HEK293 (cell line): Measurements from ENCODE around the gene NNT.
"Not testable (repeated sequence)": the region's sequence is repeated elsewhere in the genome, so short reads cannot be mapped to it uniquely, and the experiment has no call there.

Experiments used
- CTCF ChIA-PET: fragments of 350-600 bp; formaldehyde crosslinking; extraction: SDS; loops from one replicate; lab custom pipeline; 2021; ENCODE audit warnings: antibody characterized with exemption; lab: Yijun Ruan, JAX
- POLR2A ChIA-PET: fragments of 300-600 bp; formaldehyde crosslinking; extraction: SDS; loops from one replicate; lab custom pipeline; 2020; ENCODE audit warnings: antibody characterized with exemption, inconsistent platforms; lab: Yijun Ruan, JAX
- H3K27ac ChIP-seq: fragments of 200-500 bp; sonication (Bioruptor generic); 2 replicates; pipeline ENCODE4 v1.5.1; 2014; ENCODE audit warnings: low read depth, low read length, control low read depth, inconsistent platforms; ENCODE audit errors: extremely low read depth
- H3K36me3 ChIP-seq, 2 experiments: fragments of 200-500 bp in 1 of 2; sonication (Bioruptor generic) in 1 of 2; 1 replicate in 1 of 2; 2 replicates in 1 of 2; pipeline ENCODE4 v1.5.1; 2014 to 2017; ENCODE audit warnings: inconsistent platforms in 2 of 2, low read length in 2 of 2; ENCODE audit not compliant: control insufficient read depth in 2 of 2, insufficient read depth in 1 of 2
- H3K4me1 ChIP-seq: fragments of 200-500 bp; sonication (Bioruptor generic); 2 replicates; pipeline ENCODE4 v1.5.1; 2014; ENCODE audit warnings: mild to moderate bottlenecking, low read length, inconsistent platforms; ENCODE audit not compliant: control insufficient read depth, insufficient read depth
- H3K4me3 ChIP-seq: 2 replicates; pipeline ENCODE4 v1.5.1; 2011; ENCODE audit warnings: low read depth, mild to moderate bottlenecking, control low read depth, low read length, moderate library complexity
- H3K9me3 ChIP-seq: fragments of 200-500 bp; sonication (Bioruptor generic); 2 replicates; pipeline ENCODE4 v1.5.1; 2014; ENCODE audit warnings: low read depth, low read length, inconsistent platforms; ENCODE audit not compliant: control insufficient read depth, insufficient read depth
- BCL11B ChIP-seq: fragments of 450-650 bp; formaldehyde crosslinking; IDR thresholded peaks from 2 replicates; pipeline ENCODE4 v1.5.1; 2016; ENCODE audit warnings: low read depth, missing biosample characterization, missing genetic modification characterization
- GLI2 ChIP-seq: fragments of 450-650 bp; formaldehyde crosslinking; IDR thresholded peaks from 2 replicates; pipeline ENCODE4; 2017; ENCODE audit warnings: missing biosample characterization, missing genetic modification characterization, low read depth, borderline replicate concordance
- KLF17 ChIP-seq: fragments of 450-650 bp; formaldehyde crosslinking; IDR thresholded peaks from 2 replicates; pipeline ENCODE4 v1.5.1; 2016; ENCODE audit warnings: missing biosample characterization, missing genetic modification characterization
- MYNN ChIP-seq: fragments of 450-650 bp; formaldehyde crosslinking; IDR thresholded peaks from 2 replicates; pipeline ENCODE4 v1.5.1; 2016; ENCODE audit warnings: missing biosample characterization, missing genetic modification characterization, borderline replicate concordance
- REPIN1 ChIP-seq: fragments of 450-650 bp; formaldehyde crosslinking; IDR thresholded peaks from 2 replicates; pipeline ENCODE4 v1.5.1; 2017; ENCODE audit warnings: missing biosample characterization, missing genetic modification characterization, low read depth
- SETDB1 ChIP-seq: IDR thresholded peaks from one replicate; pipeline ENCODE4 v1.6.1; 2017; ENCODE audit warnings: mild to moderate bottlenecking, low read length, moderate library complexity, mixed read lengths; ENCODE audit not compliant: insufficient read length
- SP2 ChIP-seq: fragments of 450-650 bp; formaldehyde crosslinking; IDR thresholded peaks from 2 replicates; pipeline ENCODE4 v1.5.1; 2016; ENCODE audit warnings: missing biosample characterization, missing genetic modification characterization
- ZBTB44 ChIP-seq: fragments of 450-650 bp; IDR thresholded peaks from 2 replicates; pipeline ENCODE4 v1.5.1; 2018; ENCODE audit warnings: missing biosample characterization, mild to moderate bottlenecking, missing genetic modification characterization
- ZBTB48 ChIP-seq: fragments of 450-650 bp; formaldehyde crosslinking; IDR thresholded peaks from 2 replicates; pipeline ENCODE4 v1.5.1; 2016; ENCODE audit warnings: missing biosample characterization, missing genetic modification characterization
- ZNF114 ChIP-seq: fragments of 450-650 bp; formaldehyde crosslinking; IDR thresholded peaks from 2 replicates; pipeline ENCODE4 v1.5.0; 2017; ENCODE audit warnings: missing biosample characterization, missing genetic modification characterization
- ZNF148 ChIP-seq: fragments of 450-650 bp; formaldehyde crosslinking; IDR thresholded peaks from 2 replicates; pipeline ENCODE4 v1.5.0; 2017; ENCODE audit warnings: missing biosample characterization, missing genetic modification characterization, borderline replicate concordance
- ZNF175 ChIP-seq: fragments of 450-650 bp; formaldehyde crosslinking; IDR thresholded peaks from 2 replicates; pipeline ENCODE4 v1.5.1; 2016; ENCODE audit warnings: missing biosample characterization, missing genetic modification characterization
- ZNF184 ChIP-seq: fragments of 450-650 bp; IDR thresholded peaks from 2 replicates; pipeline ENCODE4 v1.5.1; 2018; ENCODE audit warnings: missing biosample characterization, mild to moderate bottlenecking, missing genetic modification characterization
- ZNF19 ChIP-seq: fragments of 450-650 bp; formaldehyde crosslinking; IDR thresholded peaks from 2 replicates; pipeline ENCODE4; 2016; ENCODE audit warnings: missing biosample characterization, missing genetic modification characterization, low read depth
- ZNF214 ChIP-seq: fragments of 450-650 bp; formaldehyde crosslinking; IDR thresholded peaks from 2 replicates; pipeline ENCODE4 v1.5.1; 2017; ENCODE audit warnings: missing biosample characterization, mild to moderate bottlenecking, missing genetic modification characterization, borderline replicate concordance
- ZNF223 ChIP-seq: fragments of 450-650 bp; formaldehyde crosslinking; IDR thresholded peaks from 2 replicates; pipeline ENCODE4 v1.5.1; 2016; ENCODE audit warnings: missing biosample characterization, missing genetic modification characterization
- ZNF311 ChIP-seq: fragments of 450-650 bp; formaldehyde crosslinking; IDR thresholded peaks from 2 replicates; pipeline ENCODE4 v1.5.1; 2017; ENCODE audit warnings: missing biosample characterization, missing genetic modification characterization, borderline replicate concordance
- ZNF354C ChIP-seq: fragments of 450-650 bp; formaldehyde crosslinking; IDR thresholded peaks from 2 replicates; pipeline ENCODE4 v1.5.1; 2016; ENCODE audit warnings: missing biosample characterization, missing genetic modification characterization, low read depth, borderline replicate concordance
- ZNF449 ChIP-seq: fragments of 450-650 bp; formaldehyde crosslinking; IDR thresholded peaks from 2 replicates; pipeline ENCODE4 v1.5.1; 2017; ENCODE audit warnings: missing biosample characterization, mild to moderate bottlenecking, missing genetic modification characterization, moderate library complexity
- ZNF610 ChIP-seq: fragments of 450-650 bp; formaldehyde crosslinking; IDR thresholded peaks from 2 replicates; pipeline ENCODE4 v1.5.1; 2016; ENCODE audit warnings: missing biosample characterization, missing genetic modification characterization, borderline replicate concordance
- ZNF785 ChIP-seq: fragments of 450-650 bp; formaldehyde crosslinking; IDR thresholded peaks from 2 replicates; pipeline ENCODE4 v1.5.1; 2016; ENCODE audit warnings: missing biosample characterization, missing genetic modification characterization
- TF ChIP-seq, protein P1 (sequence below): fragments of 450-650 bp; formaldehyde crosslinking; IDR thresholded peaks from 2 replicates; pipeline ENCODE4 v1.5.1; 2017; ENCODE audit warnings: missing biosample characterization, missing genetic modification characterization
- TF ChIP-seq, protein P2 (sequence below): fragments of 450-650 bp; formaldehyde crosslinking; IDR thresholded peaks from 2 replicates; pipeline ENCODE4 v1.5.1; 2016; ENCODE audit warnings: missing biosample characterization, missing genetic modification characterization

The NNT gene

GRCh38 chr5:43694027-43694426 is 91.0 kb downstream of the NNT start (continued):
- TF ChIP-seq ZNF785 (tag by site-specific recombination), result no peak
- TF ChIP-seq, protein P1, sequence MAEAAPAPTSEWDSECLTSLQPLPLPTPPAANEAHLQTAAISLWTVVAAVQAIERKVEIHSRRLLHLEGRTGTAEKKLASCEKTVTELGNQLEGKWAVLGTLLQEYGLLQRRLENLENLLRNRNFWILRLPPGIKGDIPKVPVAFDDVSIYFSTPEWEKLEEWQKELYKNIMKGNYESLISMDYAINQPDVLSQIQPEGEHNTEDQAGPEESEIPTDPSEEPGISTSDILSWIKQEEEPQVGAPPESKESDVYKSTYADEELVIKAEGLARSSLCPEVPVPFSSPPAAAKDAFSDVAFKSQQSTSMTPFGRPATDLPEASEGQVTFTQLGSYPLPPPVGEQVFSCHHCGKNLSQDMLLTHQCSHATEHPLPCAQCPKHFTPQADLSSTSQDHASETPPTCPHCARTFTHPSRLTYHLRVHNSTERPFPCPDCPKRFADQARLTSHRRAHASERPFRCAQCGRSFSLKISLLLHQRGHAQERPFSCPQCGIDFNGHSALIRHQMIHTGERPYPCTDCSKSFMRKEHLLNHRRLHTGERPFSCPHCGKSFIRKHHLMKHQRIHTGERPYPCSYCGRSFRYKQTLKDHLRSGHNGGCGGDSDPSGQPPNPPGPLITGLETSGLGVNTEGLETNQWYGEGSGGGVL (tag by site-specific recombination), result no peak
- no peak for TF ChIP-seq MYNN
- TF ChIP-seq ZBTB44 (tag by site-specific recombination), result no peak
- TF ChIP-seq ZNF354C (tag by site-specific recombination), result no peak
- no peak for TF ChIP-seq KLF17
- no peak for TF ChIP-seq ZNF19 (tag by site-specific recombination)
- TF ChIP-seq ZNF223, result no peak
- no peak for TF ChIP-seq REPIN1
- TF ChIP-seq ZNF449, result no peak
- no peak for TF ChIP-seq GLI2 (tag by site-specific recombination)

GRCh38 chr5:43696444-43696843 is 93.5 kb downstream of the NNT start:
- H3K9me3 ChIP-seq, H3K27ac ChIP-seq, POLR2A ChIA-PET, CTCF ChIA-PET, H3K36me3 ChIP-seq, H3K4me1 ChIP-seq: not testable (repeated sequence)
- peak; percentile 10 for TF ChIP-seq SETDB1
- TF ChIP-seq, all 188 proteins: peak for 1; not testable (repeated sequence) for 187
- H3K4me3 ChIP-seq, result not testable (repeated sequence)

DNA sequence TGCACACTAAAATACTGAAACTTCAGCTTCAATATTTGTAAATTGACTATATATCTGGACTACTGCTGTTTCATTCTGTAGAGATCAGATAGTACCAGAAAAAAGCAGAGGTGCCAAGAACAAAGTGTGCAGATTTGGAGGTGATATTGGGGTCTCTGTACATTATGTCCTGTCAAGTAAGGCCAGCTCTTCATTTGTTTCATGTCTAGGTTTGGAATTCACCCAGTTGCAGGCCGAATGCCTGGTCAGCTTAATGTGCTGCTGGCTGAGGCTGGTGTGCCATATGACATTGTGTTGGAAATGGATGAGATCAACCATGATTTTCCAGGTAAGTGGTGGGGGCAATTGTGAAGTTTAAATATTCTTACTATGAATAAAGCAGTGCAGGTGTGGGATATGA is 96.9 kb downstream of the NNT start:
- Histone ChIP-seq H3K27ac (no peak overlapping the region), H3K9me3 (no peaks in the 10 kb centered on the region), H3K36me3 (peaks cover 0 to 12% of the 10 kb centered on the region in 2 experiments; a peak in 1 of 3 replicates), H3K4me3 (no peak overlapping the region), H3K4me1 (no peaks in the 10 kb centered on the region)
- ChIA-PET CTCF (interaction anchor here (0.8 kb wide), 1 partner anchor 39 kb away, joined by 3 read pairs; no protein-coding TSS in a partner anchor), POLR2A (no interaction called here)
- TF ChIP-seq ZNF114 (tag by site-specific recombination) (no peak), ZNF184 (tag by site-specific recombination) (no peak), ZNF214 (tag by site-specific recombination) (no peak), ZNF175 (no peak), SP2 (no peak), ZNF311 (tag by site-specific recombination) (no peak), ZBTB48 (tag by site-specific recombination) (no peak), ZNF148 (tag by site-specific recombination) (no peak), BCL11B (tag by site-specific recombination) (no peak), ZNF610 (tag by site-specific recombination) (no peak)
- TF ChIP-seq, protein P2, sequence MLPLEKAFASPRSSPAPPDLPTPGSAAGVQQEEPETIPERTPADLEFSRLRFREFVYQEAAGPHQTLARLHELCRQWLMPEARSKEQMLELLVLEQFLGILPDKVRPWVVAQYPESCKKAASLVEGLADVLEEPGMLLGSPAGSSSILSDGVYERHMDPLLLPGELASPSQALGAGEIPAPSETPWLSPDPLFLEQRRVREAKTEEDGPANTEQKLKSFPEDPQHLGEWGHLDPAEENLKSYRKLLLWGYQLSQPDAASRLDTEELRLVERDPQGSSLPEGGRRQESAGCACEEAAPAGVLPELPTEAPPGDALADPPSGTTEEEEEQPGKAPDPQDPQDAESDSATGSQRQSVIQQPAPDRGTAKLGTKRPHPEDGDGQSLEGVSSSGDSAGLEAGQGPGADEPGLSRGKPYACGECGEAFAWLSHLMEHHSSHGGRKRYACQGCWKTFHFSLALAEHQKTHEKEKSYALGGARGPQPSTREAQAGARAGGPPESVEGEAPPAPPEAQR (tag by site-specific recombination), result no peak
